ENCODE results near the gene NUMA1. TPM values are rescaled to one million over a fixed set of nuclear protein-coding genes. Genes with fewer than 3 reads are reported as not detected.

The NUMA1 gene
- total RNA-seq, 1 experiment from 2014 or later, result 145 TPM

DNA sequence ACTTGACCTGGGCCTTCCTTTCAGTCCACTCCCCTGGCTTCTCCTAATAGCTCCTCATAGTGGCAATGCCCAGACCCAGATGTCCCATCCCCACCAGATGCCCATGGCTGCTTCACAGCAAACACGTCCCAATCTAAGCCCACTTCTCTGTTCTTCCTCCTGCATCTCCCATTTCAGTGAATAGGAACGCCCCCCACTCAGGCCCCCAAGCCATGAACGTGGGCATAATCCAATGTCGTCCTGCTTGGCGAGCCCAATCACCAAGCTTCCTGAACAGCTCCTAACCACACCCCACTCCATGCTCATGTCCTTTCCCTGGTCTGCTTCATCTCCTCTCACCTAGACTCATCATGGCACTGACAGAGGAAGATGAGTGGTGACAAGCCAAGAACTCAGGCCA is 72.8 kb downstream of the NUMA1 start:
- POLR2A ChIA-PET, result interaction anchor here (0.5 kb wide), 1 partner anchor 1611 kb away, joined by 6 read pairs; no protein-coding TSS in a partner anchor
- no TSS peak for BruUV-seq (replicated peaks)
- H3K27me3 ChIP-seq (ENCODE audit: control insufficient read depth, insufficient read depth, low read length), result no peaks in the 10 kb centered on the region
- ATAC-seq (no peak), DNase-seq (ENCODE audit: low read depth, low spot score) (no peak)
- no peak overlapping the region for H3K27ac ChIP-seq (ENCODE audit: low read length)
- intact Hi-C loops (cut with micrococcal nuclease; ENCODE audit: unreplicated experiment) (no loop called here), in situ Hi-C loops (cut with HindIII; ENCODE audit: low pct_unique_long_range_greater_than_20kb, low sequenced_read_pairs) (no loop called here)
- no peaks in the 10 kb centered on the region for H3K9me3 ChIP-seq (ENCODE audit: control insufficient read depth, insufficient read depth, low read depth, low read length)
- peaks cover 15% of the 10 kb centered on the region for H3K36me3 ChIP-seq (ENCODE audit: control insufficient read depth, insufficient read depth, low read length)
- H3K4me1 ChIP-seq (ENCODE audit: control insufficient read depth, insufficient read depth, low read length), result 0 out of 2 replicates have a peak, but pooled peaks cover 5% of the 10 kb centered on the region
- no peak overlapping the region for H3K4me3 ChIP-seq (ENCODE audit: low read depth in 2 of 2, low read length in 2 of 2)
- CTCF ChIA-PET, result interaction anchor here (0.5 kb wide), 1 partner anchor 33 kb away, joined by 3 read pairs; no protein-coding TSS in a partner anchor
- no peak for TF ChIP-seq TCF7L2 (IDR thresholded peaks at IDR 0.05; ENCODE audit: low read depth, low read length)
- TF ChIP-seq POLR2AphosphoS5 (IDR thresholded peaks at IDR 0.05; ENCODE audit: low read depth, low read length), result peak; percentile 48

DNA sequence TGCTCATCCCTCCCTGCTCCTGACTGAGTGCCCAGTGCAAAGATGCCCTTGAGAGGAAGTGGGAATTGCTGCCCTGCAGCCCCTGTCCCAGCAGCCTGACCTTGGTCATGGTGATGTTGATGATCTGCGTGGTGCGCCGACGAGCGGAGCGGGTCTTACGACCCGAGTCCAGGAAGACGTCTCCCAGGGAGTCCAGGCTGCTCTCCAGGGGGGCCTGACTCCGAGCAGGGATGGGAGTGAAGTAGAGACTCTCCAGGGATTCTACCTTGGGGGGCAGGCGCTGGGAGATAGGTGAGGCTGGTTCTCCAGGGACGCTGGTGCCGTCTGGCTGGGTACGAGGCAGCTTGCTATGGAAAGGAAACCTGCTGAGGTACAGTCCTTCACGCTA is 73.3 kb downstream of the NUMA1 start:
- in situ Hi-C loops (cut with HindIII; ENCODE audit: low pct_unique_long_range_greater_than_20kb, low sequenced_read_pairs), result no loop called here
- no TSS peak for BruUV-seq (replicated peaks)
- Histone ChIP-seq H3K9me3 (ENCODE audit: control insufficient read depth, insufficient read depth, low read depth, low read length) (no peaks in the 10 kb centered on the region), H3K27me3 (ENCODE audit: control insufficient read depth, insufficient read depth, low read length) (no peaks in the 10 kb centered on the region), H3K4me3 (ENCODE audit: low read depth in 2 of 2, low read length in 2 of 2) (no peak overlapping the region), H3K36me3 (ENCODE audit: control insufficient read depth, insufficient read depth, low read length) (peaks cover 15% of the 10 kb centered on the region), H3K27ac (ENCODE audit: low read length) (no peak overlapping the region), H3K4me1 (ENCODE audit: control insufficient read depth, insufficient read depth, low read length) (0 out of 2 replicates have a peak, but pooled peaks cover 5% of the 10 kb centered on the region)
- POLR2A ChIA-PET, result no interaction called here
- ATAC-seq (no peak), DNase-seq (ENCODE audit: low read depth, low spot score) (no peak)
- CTCF ChIA-PET, result no interaction called here
- intact Hi-C loops (cut with micrococcal nuclease; ENCODE audit: unreplicated experiment), result no loop called here
- TF ChIP-seq SIN3A (IDR thresholded peaks at IDR 0.05; ENCODE audit: borderline replicate concordance, insufficient read depth, low read depth, low read length), result no peak
- no peak for TF ChIP-seq POLR2AphosphoS5 (IDR thresholded peaks at IDR 0.05; ENCODE audit: low read depth, low read length)
- TF ChIP-seq REST (IDR thresholded peaks at IDR 0.05; ENCODE audit: insufficient read depth in 1 of 2, low read depth in 2 of 2, low read length in 1 of 2), result no peak
- no peak for TF ChIP-seq TCF7L2 (IDR thresholded peaks at IDR 0.05; ENCODE audit: low read depth, low read length)
- TF ChIP-seq CTCF (IDR thresholded peaks at IDR 0.05), result no peak

DNA sequence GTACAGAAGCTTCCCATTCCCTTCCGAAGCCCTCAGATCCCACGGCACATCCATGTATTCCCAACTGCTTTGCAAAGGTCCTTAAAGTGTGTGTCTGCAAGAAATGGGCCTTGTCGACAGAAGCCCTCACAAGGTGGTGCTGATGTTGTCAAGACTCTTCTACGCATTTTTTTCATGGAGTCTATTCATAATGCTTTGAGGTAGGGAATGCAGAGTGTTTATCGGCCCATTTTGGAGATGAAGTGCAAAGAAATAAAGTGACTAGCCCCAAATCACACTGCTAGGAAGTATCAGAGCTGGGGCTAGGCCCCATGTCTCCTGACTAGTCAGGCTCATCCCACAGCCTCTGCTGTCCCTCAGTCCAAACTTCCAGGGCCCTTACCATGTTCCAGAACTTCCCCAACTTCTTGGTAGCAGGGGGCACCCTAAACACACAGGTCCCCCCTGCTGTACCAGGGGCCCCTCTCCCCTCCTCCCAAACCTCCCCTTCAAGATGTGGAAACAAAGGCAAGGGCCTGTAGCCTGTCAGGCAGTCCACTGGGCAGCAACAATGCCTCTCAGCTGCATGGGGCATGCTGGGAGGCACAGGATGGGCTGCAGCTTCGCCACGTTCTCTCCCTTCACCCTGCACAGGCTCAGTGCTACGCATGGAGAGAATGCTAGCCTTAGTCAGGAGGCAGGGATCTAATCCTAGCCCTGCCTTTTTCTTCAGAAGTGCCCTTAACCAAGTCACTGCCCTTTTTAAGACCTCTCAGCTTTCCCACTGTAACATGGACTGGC is 73.8 kb downstream of the NUMA1 start:
- Histone ChIP-seq H3K27me3 (ENCODE audit: control insufficient read depth, insufficient read depth, low read length) (no peaks in the 10 kb centered on the region), H3K27ac (ENCODE audit: low read length) (no peak overlapping the region), H3K4me3 (ENCODE audit: low read depth in 2 of 2, low read length in 2 of 2) (no peak overlapping the region), H3K4me1 (ENCODE audit: control insufficient read depth, insufficient read depth, low read length) (0 out of 2 replicates have a peak, but pooled peaks cover 5% of the 10 kb centered on the region), H3K36me3 (ENCODE audit: control insufficient read depth, insufficient read depth, low read length) (peaks cover 15% of the 10 kb centered on the region), H3K9me3 (ENCODE audit: control insufficient read depth, insufficient read depth, low read depth, low read length) (no peaks in the 10 kb centered on the region)
- intact Hi-C loops (cut with micrococcal nuclease; ENCODE audit: unreplicated experiment) (no loop called here), in situ Hi-C loops (cut with HindIII; ENCODE audit: low pct_unique_long_range_greater_than_20kb, low sequenced_read_pairs) (no loop called here)
- TF ChIP-seq TCF7L2 (IDR thresholded peaks at IDR 0.05; ENCODE audit: low read depth, low read length) (no peak), POLR2AphosphoS5 (IDR thresholded peaks at IDR 0.05; ENCODE audit: low read depth, low read length) (peak; percentile 34), SIN3A (IDR thresholded peaks at IDR 0.05; ENCODE audit: borderline replicate concordance, insufficient read depth, low read depth, low read length) (no peak)
- ChIA-PET POLR2A (no interaction called here), CTCF (no interaction called here)
- ATAC-seq, result 0 out of 2 replicates have a peak, but pooled peaks have one; percentile 0
- BruUV-seq (replicated peaks), result no TSS peak
- DNase-seq (ENCODE audit: low read depth, low spot score), result no peak
